ENCODE results near the gene KIFC3.
"Not testable (repeated sequence)": the region's sequence is repeated elsewhere in the genome, so short reads cannot be mapped to it uniquely, and the experiment has no call there.

The KIFC3 gene

DNA sequence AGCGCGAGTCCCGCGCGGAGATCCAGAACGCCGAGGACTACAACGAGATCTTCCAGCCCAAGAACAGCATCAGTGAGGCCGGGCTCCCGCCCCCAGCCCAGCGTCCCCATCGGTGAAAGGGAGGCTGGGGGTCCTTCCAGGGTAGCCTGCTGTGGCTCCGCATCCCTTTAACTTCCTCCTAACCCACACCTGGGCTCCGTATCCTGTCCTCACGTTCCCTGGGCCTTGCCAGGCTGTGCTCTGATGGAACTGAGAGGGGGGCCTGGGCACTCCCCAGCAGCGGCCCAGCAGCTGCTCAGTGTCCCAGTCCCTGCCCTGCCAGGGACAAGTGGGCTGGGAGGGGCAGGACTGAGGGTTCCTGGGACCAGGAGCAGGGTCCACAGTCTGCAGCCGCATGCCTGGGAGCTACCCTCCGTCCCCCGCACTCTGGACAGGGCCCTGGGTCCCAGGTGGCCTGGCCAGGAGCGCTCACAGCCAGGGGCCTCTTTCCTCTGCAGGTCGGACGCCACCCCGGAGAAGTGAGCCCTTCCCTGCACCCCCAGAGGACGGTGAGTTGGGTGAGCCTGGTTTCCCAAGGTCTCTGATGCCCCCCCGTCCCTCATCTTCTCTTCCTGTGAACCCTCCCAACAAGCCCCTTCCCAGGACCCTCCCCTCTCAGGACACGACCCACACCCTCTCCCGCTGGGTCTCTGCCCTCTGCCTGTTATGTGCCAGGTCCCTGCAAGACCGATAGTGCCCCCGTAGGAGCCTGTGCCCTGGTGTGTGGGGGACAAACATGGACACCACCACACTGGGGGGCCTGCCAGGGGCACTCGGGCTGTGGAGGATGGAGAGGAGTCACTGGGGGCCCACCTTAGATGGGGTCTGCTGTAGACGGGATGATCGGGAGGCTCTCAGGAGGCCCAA is 48.6 kb downstream of the KIFC3 start:
- DNase-seq (ENCODE audit: low spot score): no peak

DNA sequence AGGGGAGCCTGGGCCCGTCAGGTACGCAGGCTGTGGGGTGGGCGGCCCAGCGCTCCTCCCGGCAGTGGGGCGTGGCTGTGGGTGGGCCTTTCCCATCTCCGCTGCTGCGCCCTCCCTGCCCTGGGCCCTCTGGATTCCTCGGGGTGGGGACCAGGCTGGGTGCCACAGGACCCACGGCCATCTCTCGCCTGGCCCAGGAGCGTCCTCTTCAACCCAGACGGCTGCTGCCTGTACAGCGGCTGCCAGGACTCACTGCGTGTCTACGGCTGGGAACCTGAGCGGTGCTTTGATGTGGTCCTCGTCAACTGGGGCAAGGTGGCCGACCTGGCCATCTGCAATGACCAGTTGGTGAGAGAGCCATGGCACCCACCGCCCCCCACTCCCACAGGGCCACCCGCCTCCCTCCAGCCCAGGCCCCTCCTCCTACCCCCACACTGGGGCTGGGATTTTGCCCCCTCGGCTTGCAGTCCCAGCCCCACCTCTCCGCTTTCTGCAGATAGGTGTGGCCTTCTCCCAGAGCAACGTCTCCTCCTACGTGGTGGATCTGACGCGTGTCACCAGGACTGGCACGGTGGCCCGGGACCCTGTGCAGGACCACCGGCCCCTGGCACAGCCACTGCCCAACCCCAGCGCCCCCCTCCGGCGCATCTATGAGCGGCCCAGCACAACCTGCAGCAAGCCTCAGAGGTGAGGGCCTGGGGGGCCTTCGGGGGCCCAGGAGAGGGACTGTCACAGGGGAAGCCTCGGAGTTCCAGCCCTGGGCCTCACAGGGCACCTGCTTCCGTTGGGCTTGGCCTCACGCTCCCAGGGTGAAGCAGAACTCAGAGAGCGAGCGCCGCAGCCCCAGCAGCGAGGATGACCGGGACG is 49.5 kb downstream of the KIFC3 start:
- no peak for DNase-seq (ENCODE audit: low spot score)

DNA sequence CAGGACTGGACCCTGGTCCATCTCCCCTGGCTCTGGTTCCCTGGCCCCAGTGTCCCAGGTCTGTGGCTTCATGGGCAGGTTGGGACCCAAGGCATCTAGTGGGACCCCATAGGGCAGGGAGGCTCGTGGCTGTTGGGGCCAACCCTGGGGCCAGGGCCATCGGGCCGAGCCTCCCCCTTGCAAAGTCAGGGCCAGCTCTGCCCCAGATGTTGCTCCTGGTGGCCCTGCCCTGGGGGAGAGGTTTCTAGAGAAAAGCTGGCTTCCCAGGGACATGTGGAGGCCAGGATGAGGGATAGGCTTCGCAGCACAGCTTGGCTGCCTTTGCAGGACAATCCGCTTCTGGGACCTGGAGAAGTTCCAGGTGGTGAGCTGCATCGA is 50.1 kb downstream of the KIFC3 start:
- DNase-seq (ENCODE audit: low spot score): no peak

DNA sequence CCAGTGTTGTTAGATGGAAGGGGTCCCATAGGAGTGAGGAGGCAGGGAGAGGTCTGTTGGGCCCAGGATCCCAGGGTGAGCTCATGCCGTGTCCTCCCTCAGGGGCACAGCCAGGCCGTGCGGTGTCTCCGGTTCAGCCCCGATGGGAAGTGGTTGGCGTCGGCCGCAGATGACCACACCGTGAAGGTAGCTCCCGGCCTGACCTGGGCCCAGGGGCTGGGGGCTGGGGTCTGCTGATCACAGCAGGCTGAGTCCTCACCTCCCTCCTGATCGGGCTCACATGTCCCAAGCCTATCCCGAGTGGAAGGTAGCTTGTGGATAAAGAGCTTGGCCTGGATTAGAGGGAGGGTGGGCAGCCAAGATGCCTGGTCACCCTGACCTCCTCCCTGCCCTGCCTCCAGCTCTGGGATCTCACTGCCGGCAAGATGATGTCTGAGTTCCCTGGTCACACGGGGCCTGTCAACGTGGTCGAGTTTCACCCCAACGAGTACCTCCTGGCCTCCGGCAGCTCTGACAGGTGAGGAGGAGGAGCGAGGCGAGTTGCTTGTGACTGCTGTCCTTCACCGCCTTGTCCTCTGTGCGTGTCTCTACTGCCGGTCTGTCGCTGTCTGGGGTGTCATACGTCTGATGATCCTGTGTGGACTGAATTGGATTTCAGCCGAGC is 50.6 kb downstream of the KIFC3 start:
- no peak for DNase-seq (ENCODE audit: low spot score)

DNA sequence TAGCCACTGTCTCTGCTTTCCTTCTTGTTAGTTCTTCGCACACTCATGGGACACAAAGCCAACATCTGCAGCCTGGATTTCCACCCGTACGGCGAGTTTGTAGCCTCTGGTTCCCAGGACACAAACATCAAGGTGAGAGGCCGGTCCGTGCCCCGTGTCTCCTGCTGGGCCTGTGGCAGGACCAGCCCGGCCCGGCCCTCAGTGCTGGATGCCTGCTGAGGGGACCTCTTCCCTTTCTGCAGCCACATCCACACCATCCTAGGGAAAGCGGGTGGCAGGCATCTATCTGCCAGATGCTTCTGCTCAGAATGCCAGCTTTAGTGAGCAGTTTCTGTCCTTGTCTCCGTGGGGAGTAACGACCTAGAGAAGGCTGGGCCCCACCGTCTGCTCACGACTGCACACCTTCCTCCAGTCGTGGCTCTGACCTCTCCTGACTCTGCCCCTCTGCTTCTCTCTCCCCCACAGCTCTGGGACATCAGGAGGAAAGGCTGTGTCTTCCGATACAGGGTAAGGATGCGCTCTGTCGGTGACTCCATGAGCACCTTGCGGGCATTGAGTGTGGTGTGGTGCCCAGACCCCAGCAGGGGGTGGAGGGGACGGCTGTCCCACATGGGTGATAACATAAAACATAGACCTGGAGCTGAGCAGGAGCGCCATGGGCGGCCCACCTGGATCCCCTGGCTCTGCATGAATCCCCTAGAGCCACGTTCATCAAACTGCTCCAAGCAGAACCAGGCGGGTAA is 51.3 kb downstream of the KIFC3 start:
- no peak for DNase-seq (ENCODE audit: low spot score)

DNA sequence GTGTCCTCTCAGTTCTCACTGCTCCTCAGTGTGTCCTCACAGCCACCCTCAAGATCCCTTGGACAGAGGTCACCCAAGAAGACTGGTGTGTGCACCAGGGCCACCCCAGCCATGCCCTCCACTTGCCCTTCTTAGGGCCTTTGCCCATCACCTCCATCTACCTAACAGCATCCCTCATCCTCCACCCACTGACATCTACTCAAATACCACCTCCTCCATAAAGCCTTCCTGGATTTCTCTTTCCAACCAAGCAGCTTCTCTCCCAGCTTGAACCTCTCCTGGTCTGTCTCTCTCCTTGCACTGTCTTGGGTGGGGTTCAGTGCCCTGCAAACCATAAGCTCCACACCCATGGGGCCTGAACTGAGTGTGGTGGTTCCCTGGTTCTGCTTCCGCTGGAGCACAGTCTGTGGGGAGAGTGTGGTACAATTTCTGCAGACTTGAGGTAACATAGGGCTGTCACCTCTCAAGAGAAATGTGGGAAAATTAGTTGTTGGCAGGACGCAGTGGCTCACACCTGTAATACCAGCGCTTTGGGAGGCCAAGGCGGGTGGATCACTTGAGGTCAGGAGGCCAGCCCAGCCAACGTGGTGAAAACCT is 52.3 kb downstream of the KIFC3 start:
- DNase-seq (ENCODE audit: low spot score): no peak

DNA sequence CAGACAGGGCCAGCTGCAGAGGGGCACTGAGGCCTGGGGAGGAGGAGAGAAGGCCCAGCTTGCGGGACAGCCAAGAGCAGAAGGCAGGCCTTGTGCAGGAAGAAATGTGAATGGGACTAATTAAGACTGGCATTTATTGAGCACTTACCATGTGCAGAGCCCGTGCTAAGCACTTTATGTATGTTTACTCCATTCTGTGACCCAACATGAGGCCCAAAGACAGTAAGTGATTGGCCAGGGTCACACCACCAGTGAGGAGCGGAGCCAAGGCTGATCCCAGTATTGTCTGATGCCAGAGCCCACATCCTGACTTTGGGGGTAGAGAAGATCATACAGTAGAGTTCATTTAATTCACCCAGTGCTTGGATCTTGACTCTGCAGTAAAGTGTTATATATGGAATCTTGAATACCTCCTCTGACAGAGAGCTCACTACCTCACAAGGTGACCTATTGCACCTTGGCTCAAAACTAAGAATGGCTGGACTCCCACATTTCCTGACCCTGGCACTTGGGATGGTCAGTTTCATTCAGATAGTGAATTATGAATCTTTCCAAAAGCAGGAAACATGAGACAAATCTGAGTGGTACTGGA is 53.1 kb downstream of the KIFC3 start:
- no peak for DNase-seq (ENCODE audit: low spot score)

DNA sequence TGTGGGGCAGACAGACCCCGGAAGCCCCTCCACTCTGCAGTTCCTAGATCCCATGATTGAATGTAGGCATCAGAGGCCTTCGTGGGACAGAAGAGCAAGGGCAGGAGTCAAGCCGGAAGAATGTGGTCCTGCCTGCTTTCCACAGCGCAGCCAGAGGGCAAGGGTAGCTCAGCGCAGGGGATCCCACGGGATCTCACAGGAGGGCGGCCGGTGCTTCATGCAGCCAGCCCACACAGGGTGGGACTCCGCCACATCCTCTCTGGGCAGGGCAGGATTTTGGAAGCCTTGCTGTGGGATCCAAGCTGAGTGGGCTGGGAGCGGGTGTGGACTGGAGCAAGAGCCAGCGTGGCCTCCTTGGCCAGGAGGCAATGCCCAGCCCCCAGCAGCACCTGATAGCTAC is 53.7 kb downstream of the KIFC3 start:
- no peak for DNase-seq (ENCODE audit: low spot score)

DNA sequence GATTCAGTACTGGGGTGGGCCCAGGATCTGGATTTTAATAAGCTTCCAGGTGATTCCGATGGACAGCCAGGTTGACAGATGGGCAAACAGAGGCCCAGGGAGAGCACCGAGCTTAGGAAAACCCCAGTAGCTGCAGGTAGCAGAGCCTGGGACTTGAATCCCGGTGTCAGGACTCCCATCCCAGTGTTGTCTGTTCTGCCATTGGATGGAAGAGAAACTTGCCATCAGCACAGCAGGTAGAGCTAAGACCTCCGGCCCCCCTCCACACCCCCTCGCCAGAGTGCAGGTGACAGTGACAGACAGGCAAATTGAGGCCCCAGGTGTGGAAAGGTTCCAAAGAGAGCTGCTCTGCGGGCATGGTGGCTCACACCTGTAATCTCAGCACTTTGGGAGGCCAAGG is 54.3 kb downstream of the KIFC3 start:
- DNase-seq (ENCODE audit: low spot score): no peak

DNA sequence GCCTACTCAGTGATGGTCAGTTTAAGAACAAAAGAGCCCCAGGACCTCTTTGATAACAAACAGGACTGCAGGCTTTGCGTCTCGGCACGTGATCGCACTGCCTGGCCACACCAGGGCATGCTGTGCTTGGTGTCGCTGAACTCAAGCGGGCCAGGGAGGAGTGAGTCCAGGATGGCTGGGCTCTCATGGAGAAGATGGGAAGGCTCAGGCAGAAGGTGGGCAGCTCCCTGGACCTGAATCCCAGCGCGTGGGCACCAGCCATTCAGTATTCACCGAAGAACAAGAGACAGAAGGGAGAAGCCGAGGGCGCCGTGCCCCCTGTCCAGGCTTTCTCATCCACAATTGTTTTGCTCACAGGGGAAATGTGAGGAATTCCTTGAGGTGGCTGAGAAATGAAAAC is 54.8 kb downstream of the KIFC3 start:
- no peak for DNase-seq (ENCODE audit: low spot score)

DNA sequence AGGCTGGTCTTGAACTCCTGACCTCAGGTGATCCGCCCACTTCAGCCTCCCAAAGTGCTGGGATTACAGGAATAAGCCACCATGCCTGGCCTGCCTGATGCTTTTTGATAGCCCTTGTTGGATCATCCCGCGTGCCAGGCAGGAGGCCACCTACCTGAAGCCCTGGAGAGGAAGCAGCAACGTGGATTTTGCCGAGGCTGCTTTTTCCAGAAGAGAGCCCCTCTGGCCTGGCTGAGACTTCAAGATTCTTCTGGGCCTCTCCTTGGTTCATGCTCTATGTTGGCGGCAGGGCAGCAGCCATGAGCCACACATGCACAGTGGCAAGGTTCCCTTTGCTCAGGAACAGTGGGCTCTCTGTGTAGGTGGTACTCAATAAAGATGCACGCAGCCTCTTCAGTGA is 55.2 kb downstream of the KIFC3 start:
- no peak for DNase-seq (ENCODE audit: low spot score)

DNA sequence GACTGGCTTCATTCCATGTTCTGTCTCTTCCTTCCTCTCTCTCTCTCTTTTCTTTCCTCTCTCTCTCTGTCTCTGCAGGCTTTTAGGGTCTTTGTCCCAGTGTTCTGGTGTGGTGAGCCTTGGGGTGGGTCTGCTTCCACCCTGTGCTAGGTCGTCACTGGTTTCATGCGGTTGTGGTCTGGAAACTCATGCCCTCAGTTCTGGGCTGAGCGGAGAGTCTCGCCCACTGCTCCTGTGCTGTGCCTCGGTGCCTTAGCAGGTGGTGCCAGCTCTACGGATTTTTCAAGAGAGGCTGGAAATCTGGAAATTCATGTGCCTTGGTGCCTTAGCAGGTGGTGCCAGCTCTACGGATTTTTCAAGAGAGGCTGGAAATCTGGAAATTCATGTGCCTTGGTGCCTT is 56.0 kb downstream of the KIFC3 start:
- not testable (repeated sequence) for DNase-seq (ENCODE audit: low spot score)

DNA sequence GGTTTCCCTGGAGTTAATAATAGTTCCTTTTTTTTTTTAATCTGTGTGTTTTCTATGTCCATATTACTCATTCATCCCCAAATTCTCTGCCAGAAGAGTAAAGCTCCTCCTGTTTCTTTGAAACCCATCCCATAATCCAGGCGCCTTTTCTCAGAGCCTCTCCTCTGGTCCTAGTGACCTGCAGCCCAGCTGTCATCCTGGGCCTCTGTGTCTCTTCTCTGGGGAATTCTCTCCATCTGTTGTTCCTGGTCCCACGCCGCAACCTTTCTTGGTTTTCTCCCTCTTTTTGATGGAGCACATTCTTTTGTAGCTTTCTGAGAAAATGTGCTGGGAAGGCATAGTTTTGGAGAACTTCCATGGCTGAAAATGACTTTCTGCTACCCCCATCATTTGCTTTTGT is 56.5 kb downstream of the KIFC3 start:
- DNase-seq (ENCODE audit: low spot score): no peak

DNA sequence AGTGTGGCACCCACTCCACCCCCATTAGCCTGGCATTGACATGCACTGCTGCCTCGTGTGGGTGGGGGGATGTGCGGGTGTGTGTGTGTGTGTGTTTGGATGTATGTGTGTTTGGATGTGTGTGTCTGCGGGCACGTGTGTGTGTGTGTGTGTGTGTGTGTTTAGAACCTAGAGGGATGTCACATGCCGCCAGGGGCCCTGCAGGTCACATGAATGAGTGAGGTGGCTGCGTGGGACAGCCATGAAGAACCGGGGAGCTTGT is 57.7 kb downstream of the KIFC3 start:
- no peak for DNase-seq (ENCODE audit: low spot score)

DNA sequence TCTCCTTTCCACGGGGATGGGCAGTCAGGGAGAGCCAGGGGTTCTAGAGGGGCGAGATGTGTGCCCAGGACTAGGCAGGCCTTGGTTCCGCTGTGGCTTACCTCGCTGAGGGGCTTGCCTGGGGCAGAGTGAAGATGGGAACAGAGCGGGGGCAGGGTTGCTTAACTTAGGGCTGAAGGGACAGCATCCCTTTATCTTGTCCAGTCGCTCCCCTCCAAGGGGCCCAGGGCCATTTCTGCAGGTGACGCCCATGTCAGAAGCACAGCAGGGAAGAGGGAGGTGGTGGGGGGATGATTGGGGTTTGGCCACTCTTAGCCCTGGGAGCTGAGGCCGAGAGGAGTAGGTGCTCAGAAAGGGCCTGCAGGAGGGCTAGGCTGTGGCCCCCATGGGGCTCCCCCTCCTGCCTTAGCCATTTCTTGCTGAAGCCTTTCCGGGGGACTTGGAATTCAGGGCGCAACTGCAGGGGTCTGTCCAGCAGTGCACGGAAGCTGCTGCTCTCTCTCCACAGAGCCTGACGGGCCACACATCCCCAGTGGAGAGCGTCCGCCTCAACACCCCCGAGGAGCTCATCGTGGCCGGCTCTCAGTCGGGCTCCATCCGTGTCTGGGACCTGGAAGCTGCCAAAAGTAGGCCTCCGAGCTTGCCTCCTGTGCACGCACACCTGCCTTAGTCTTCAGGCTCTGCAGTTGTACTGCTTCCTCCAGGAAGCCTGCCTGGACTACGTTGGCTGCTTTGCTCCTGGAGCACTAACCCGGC is 58.2 kb downstream of the KIFC3 start:
- DNase-seq (ENCODE audit: low spot score): no peak

DNA sequence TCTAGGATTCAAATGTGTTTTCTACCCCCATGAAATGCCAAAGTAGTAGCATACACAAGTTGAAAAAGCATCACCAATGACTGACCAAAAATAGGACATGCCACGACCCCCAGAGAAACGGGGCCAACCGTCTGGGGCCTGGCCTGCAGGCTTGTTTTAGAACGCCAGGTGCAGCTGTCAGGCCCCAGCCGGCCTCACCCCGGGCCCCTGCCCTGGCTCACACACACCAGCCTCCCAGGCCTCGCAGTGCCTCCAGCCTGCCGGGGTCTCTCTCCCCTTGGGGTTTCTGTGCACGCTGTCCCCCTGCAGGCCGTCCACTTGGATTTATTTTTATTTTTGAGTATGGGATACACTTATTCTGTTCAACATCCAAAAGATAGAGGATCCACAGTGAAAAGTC is 58.8 kb downstream of the KIFC3 start:
- no peak for DNase-seq (ENCODE audit: low spot score)

DNA sequence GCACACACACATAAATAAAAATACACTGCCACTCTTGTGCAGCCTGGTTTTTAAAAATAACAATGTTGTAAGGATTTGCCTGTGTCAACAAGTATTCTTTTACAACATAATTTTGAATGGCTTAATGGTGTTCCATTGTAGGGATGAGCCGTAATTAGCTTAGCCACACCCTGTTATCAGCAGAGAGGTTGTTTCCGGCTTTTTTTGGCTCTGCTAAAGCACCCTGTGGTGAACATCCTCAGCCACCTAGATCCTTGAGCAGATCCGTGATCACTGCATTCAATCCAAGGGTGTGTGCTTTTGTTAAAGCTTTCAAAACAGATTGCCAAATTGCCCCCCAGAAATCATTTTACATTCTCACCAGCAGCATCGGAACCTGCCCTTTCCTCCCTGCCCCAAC is 59.7 kb downstream of the KIFC3 start:
- DNase-seq (ENCODE audit: low spot score): no peak

DNA sequence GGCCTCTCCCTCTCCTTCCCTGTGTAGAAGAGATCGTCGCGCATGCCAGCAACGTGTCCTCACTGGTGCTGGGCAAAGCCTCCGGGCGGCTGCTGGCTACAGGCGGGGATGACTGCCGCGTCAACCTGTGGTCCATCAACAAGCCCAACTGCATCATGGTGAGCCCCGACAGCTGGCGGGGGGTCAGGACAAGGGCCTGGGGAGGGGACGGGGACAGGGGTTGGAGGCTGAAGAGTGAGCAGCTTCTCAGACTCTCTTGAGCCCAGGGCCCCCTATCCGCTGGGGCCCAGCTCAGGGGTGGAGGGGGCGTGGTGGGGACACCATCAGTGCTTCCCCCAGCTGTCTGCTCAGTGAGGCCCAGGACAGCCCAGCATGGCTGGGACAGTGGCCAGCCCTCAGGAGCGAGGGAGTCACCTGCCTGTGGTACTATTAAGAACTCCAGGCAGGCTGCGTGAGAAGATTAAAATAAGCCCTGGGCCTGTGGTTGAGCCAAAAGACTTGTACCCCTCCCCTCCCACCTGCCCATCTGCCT is 60.6 kb downstream of the KIFC3 start:
- no peak for DNase-seq (ENCODE audit: low spot score)

DNA sequence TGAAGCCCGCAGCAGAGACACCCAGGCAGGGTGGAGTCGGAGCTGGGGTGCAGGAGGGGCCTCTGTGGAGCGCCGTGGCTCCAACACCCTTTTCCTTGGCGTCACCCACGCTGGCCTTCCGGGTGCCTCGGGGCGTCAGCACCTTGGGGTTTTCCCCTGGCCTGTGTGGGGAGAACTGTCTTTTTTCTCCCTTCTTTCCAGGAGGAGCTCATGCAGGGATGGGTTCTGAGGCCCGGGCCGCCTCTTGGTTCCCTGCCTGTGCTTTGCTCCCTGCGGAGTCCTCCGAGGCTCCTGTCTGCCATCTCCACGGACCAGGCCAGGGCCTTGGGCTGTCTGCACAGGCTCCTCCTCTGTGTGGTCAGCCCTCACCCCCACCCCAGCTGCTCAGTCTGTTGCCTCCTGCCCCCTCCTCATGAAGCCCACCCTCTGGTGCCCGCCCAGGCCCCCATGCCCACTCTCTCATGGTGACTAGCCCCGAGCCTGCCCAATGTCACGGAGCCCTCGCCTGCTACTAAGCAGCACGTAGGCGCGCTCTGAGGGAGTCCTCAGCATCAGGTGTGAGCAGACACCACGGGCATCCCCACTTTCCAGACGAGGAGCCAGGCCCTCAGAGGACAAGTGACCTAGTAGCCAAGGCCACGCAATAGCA is 61.7 kb downstream of the KIFC3 start:
- no peak for DNase-seq (ENCODE audit: low spot score)

All from hepatic stellate cell (primary cell).